SK-N-SH treated with all-trans-retinoic acid at 6 μM for 48 hours (cell line): Measurements from ENCODE around the gene FAM20C.

Source experiments
- ARNTL ChIP-seq: fragments of 450-650 bp; formaldehyde crosslinking; IDR thresholded peaks from 2 replicates; pipeline ENCODE4 v1.5.0; 2020; ENCODE audit warnings: low read depth, mild to moderate bottlenecking, moderate library complexity, borderline replicate concordance
- RARB ChIP-seq: fragments of 250-450 bp; sonication (Bioruptor Pico); IDR thresholded peaks from 2 replicates; pipeline ENCODE4 v1.8.0; 2021; ENCODE audit warnings: mild to moderate bottlenecking, moderate library complexity

- TF ChIP-seq RARB (CRISPR knock-in tag) (no peak), ARNTL (CRISPR knock-in tag) (no peak)
These were observed 79.8 kb downstream of the FAM20C start for GRCh38 chr7:272108-272615.
